Large intestine (tissue), 3 donors: Measurements from ENCODE around the gene SLC13A5. TPM values are rescaled to one million over a fixed set of nuclear protein-coding genes. Genes with fewer than 3 reads are reported as not detected.
"Not testable (repeated sequence)": the region's sequence is repeated elsewhere in the genome, so short reads cannot be mapped to it uniquely, and the experiment has no call there.

Source experiments
- DNase-seq, 2 donors: peaks; one replicate each; pipeline versions ENCODE4 v3.0.0 to v3.0.0-alpha.2; 2013
- H3K27ac ChIP-seq: one replicate; pipeline ENCODE4 v1.5.1; 2013; ENCODE audit warnings: low read length
- H3K27me3 ChIP-seq: 2 replicates; pipeline ENCODE4 v1.6.1; 2013; ENCODE audit warnings: low read length; ENCODE audit not compliant: control insufficient read depth, insufficient read depth
- H3K36me3 ChIP-seq: 2 replicates; pipeline ENCODE4 v1.6.1; 2013; ENCODE audit warnings: low read length; ENCODE audit not compliant: control insufficient read depth, insufficient read depth
- H3K4me1 ChIP-seq: one replicate; pipeline ENCODE4 v1.6.1; 2013; ENCODE audit warnings: low read length; ENCODE audit not compliant: control insufficient read depth, insufficient read depth
- H3K4me3 ChIP-seq: one replicate; pipeline ENCODE4 v1.5.1; 2013; ENCODE audit warnings: low read length
- H3K9me3 ChIP-seq: one replicate; pipeline ENCODE4 v1.6.1; 2013; ENCODE audit warnings: mild to moderate bottlenecking, low read depth, low read length, moderate library complexity; ENCODE audit not compliant: control insufficient read depth
- WGBS: methylation state at CpG from one replicate; pipeline ENCODE4 v1.1.5; 2013; ENCODE audit warnings: low lambda C conversion rate; ENCODE audit not compliant: insufficient coverage; 5-methylcytosine and 5-hydroxymethylcytosine counted together
- polyA plus RNA-seq: library from polyadenylated mRNA; unstranded; fragments of 120-200 nt; gene quantifications from one replicate; pipeline ENCODE4 v1.2.1, GENCODE V29; 2013

SLC13A5 gene
- polyA plus RNA-seq, 1 donor: 1.9 TPM

GRCh38 chr17:6752068-6752909 lies 39.1 kb upstream of the SLC13A5 start:
- Histone ChIP-seq H3K4me3 (no peak overlapping the region), H3K4me1 (peaks cover 12% of the 10 kb centered on the region), H3K27ac (peak overlapping the region; percentile 32), H3K27me3 (no peaks in the 10 kb centered on the region), H3K36me3 (no peaks in the 10 kb centered on the region), H3K9me3 (no peaks in the 10 kb centered on the region)
- 57% methylated on average over 2 of the region's 7 CpGs for whole genome bisulfite sequencing
- DNase-seq: peak; percentile 21 to 24

- 71% methylated on average over 1 of the region's 6 CpGs for WGBS
Measured at GRCh38 chr17:6749519-6749918, 36.4 kb upstream of the SLC13A5 start.

GRCh38 chr17:6748617-6749016 lies 35.4 kb upstream of the SLC13A5 start:
- no peaks in the 10 kb centered on the region for H3K36me3 ChIP-seq
- H3K4me3 ChIP-seq: no peak overlapping the region
- H3K27ac ChIP-seq: no peak overlapping the region
- H3K9me3 ChIP-seq: no peaks in the 10 kb centered on the region
- no peaks in the 10 kb centered on the region for H3K4me1 ChIP-seq
- DNase-seq: no peak
- H3K27me3 ChIP-seq: no peaks in the 10 kb centered on the region

More at GRCh38 chr17:6749519-6749918, 36.4 kb upstream of the SLC13A5 start:
- no peaks in the 10 kb centered on the region for H3K4me1 ChIP-seq
- no peak overlapping the region for H3K27ac ChIP-seq
- H3K36me3 ChIP-seq: no peaks in the 10 kb centered on the region
- no peak for DNase-seq
- H3K4me3 ChIP-seq: no peak overlapping the region
- H3K27me3 ChIP-seq: no peaks in the 10 kb centered on the region
- no peaks in the 10 kb centered on the region for H3K9me3 ChIP-seq

- not testable (repeated sequence) for H3K4me1 ChIP-seq, H3K9me3 ChIP-seq, H3K27ac ChIP-seq, H3K27me3 ChIP-seq, DNase-seq, H3K36me3 ChIP-seq, H3K4me3 ChIP-seq
- 80% methylated on average over 1 of the region's 6 CpGs for WGBS
Measured at GRCh38 chr17:6746665-6747064, 33.5 kb upstream of the SLC13A5 start.

GRCh38 chr17:6729531-6729930 lies 16.4 kb upstream of the SLC13A5 start:
- WGBS: no CpG with 5 or more reads among the region's 4 CpGs
- H3K27ac ChIP-seq: no peak overlapping the region
- no peaks in the 10 kb centered on the region for H3K36me3 ChIP-seq
- DNase-seq: no peak
- H3K4me1 ChIP-seq: no peaks in the 10 kb centered on the region
- no peaks in the 10 kb centered on the region for H3K9me3 ChIP-seq
- peaks cover 9% of the 10 kb centered on the region for H3K27me3 ChIP-seq
- H3K4me3 ChIP-seq: no peak overlapping the region

GRCh38 chr17:6724009-6724408 lies 10.8 kb upstream of the SLC13A5 start:
- Histone ChIP-seq H3K27ac (no peak overlapping the region), H3K9me3 (no peaks in the 10 kb centered on the region), H3K27me3 (peaks cover 18% of the 10 kb centered on the region), H3K4me1 (no peaks in the 10 kb centered on the region), H3K36me3 (no peaks in the 10 kb centered on the region), H3K4me3 (no peak overlapping the region)
- no peak for DNase-seq
- no CpG with 5 or more reads among the region's 5 CpGs for WGBS

- WGBS: 85% methylated on average over 4 of the region's 5 CpGs
- Histone ChIP-seq H3K36me3 (no peaks in the 10 kb centered on the region), H3K4me3 (no peak overlapping the region), H3K27me3 (peaks cover 18% of the 10 kb centered on the region), H3K27ac (no peak overlapping the region), H3K9me3 (no peaks in the 10 kb centered on the region), H3K4me1 (no peaks in the 10 kb centered on the region)
- no peak for DNase-seq
Measured at GRCh38 chr17:6721744-6722143, 8.6 kb upstream of the SLC13A5 start.

- 81% methylated on average over 2 of the region's 2 CpGs for WGBS
- H3K4me3 ChIP-seq: no peak overlapping the region
- peaks cover 2% of the 10 kb centered on the region for H3K4me1 ChIP-seq
- no peak for DNase-seq
- H3K36me3 ChIP-seq: no peaks in the 10 kb centered on the region
- H3K9me3 ChIP-seq: peaks cover 6% of the 10 kb centered on the region
- no peak overlapping the region for H3K27ac ChIP-seq
- H3K27me3 ChIP-seq: peaks cover 32% of the 10 kb centered on the region
Measured at GRCh38 chr17:6716736-6717135, 3.6 kb upstream of the SLC13A5 start.

GRCh38 chr17:6714315-6714874 lies 1.2 kb upstream of the SLC13A5 start:
- Histone ChIP-seq H3K27ac (no peak overlapping the region), H3K4me1 (peaks cover 2% of the 10 kb centered on the region), H3K4me3 (no peak overlapping the region), H3K36me3 (no peaks in the 10 kb centered on the region), H3K27me3 (peaks cover 29% of the 10 kb centered on the region), H3K9me3 (peaks cover 6% of the 10 kb centered on the region)
- DNase-seq: no peak
- WGBS: 60% methylated on average over 4 of the region's 7 CpGs

- H3K27me3 ChIP-seq: peaks cover 28% of the 10 kb centered on the region
- no CpG with 5 or more reads among the region's 29 CpGs for WGBS
- peak overlapping the region; percentile 18 for H3K4me3 ChIP-seq
- H3K4me1 ChIP-seq: peaks cover 2% of the 10 kb centered on the region
- no peak for DNase-seq
- peaks cover 6% of the 10 kb centered on the region for H3K9me3 ChIP-seq
- H3K27ac ChIP-seq: no peak overlapping the region
- no peaks in the 10 kb centered on the region for H3K36me3 ChIP-seq
Measured at GRCh38 chr17:6713918-6714271, 726 bp upstream of the SLC13A5 start.

GRCh38 chr17:6712854-6713129 lies 377 bp downstream of the SLC13A5 start:
- Histone ChIP-seq H3K4me1 (peaks cover 2% of the 10 kb centered on the region), H3K36me3 (no peaks in the 10 kb centered on the region), H3K4me3 (no peak overlapping the region), H3K27ac (no peak overlapping the region), H3K27me3 (peaks cover 28% of the 10 kb centered on the region), H3K9me3 (peaks cover 6% of the 10 kb centered on the region)
- no CpG with 5 or more reads among the region's 14 CpGs for WGBS
- no peak for DNase-seq
